Smooth muscle cell of the brain vasculature (primary cell): ENCODE measurements around the gene ZNF132.
"Not testable (repeated sequence)": the region's sequence is repeated elsewhere in the genome, so short reads cannot be mapped to it uniquely, and the experiment has no call there.

Experiments
- DNase-seq: peaks from one replicate; pipeline ENCODE4 v3.0.0-alpha.2; 2012; ENCODE audit warnings: low read depth, low spot score

The ZNF132 gene

GRCh38 chr19:58407658-58408151, 32.2 kb downstream of the ZNF132 start:
- no peak for DNase-seq

- no peak for DNase-seq
Observed at GRCh38 chr19:58406818-58407657, 32.9 kb downstream of the ZNF132 start.

GRCh38 chr19:58403920-58404478, 36.0 kb downstream of the ZNF132 start:
- DNase-seq: not testable (repeated sequence)

GRCh38 chr19:58401840-58402421, 38.0 kb downstream of the ZNF132 start:
- no peak for DNase-seq

GRCh38 chr19:58400916-58401839, 38.8 kb downstream of the ZNF132 start:
- peak; percentile 99 for DNase-seq

- no peak for DNase-seq
Observed at GRCh38 chr19:58400316-58400915, 39.5 kb downstream of the ZNF132 start.

GRCh38 chr19:58399903-58400302, 40.0 kb downstream of the ZNF132 start:
- DNase-seq: no peak

- no peak for DNase-seq
Observed at GRCh38 chr19:58398545-58398944, 41.4 kb downstream of the ZNF132 start.

- no peak for DNase-seq
Observed at GRCh38 chr19:58398087-58398486, 41.9 kb downstream of the ZNF132 start.

GRCh38 chr19:58397533-58398037, 42.4 kb downstream of the ZNF132 start:
- DNase-seq: no peak

GRCh38 chr19:58396691-58397532, 43.0 kb downstream of the ZNF132 start:
- no peak for DNase-seq

GRCh38 chr19:58395979-58396627, 43.9 kb downstream of the ZNF132 start:
- no peak for DNase-seq

GRCh38 chr19:58395220-58395978, 44.6 kb downstream of the ZNF132 start, which contains the start of gene RNF225:
Gene RNF225, plus strand, starts transcription at chr19:58395656. Its CDS starts 434 bp downstream, at chr19:58396090.
- DNase-seq: no peak

GRCh38 chr19:58394821-58395219, 45.1 kb downstream of the ZNF132 start:
- DNase-seq: no peak

- DNase-seq: no peak
Observed at GRCh38 chr19:58393725-58394033, 46.3 kb downstream of the ZNF132 start.

GRCh38 chr19:58392945-58393724, 46.8 kb downstream of the ZNF132 start:
- DNase-seq: no peak

GRCh38 chr19:58388175-58388526, 51.8 kb downstream of the ZNF132 start:
- no peak for DNase-seq
